Lower lobe of right lung (tissue), 2 donors: Measurements from ENCODE around the gene PGAM5. TPM values are rescaled to one million over a fixed set of nuclear protein-coding genes. Genes with fewer than 3 reads are reported as not detected.
A peak's percentile ranks its signal among the peaks of the same experiment; 100 is the strongest.

Source experiments
- ATAC-seq, 2 donors: fragments of 200-7000 bp; cut with Tn5 transposase; one replicate each; pipeline ENCODE4 v1.9.1; 2020 to 2022; ENCODE audit warnings: mild to moderate bottlenecking in 2 of 2, moderate library complexity in 2 of 2
- DNase-seq: peaks from one replicate; pipeline ENCODE4 v3.0.0-alpha.2; 2020
- H3K27ac ChIP-seq: fragments of 200-600 bp; one replicate; pipeline ENCODE4 v1.8.0; 2022
- H3K27me3 ChIP-seq: fragments of 200-600 bp; one replicate; pipeline ENCODE4 v1.8.0; 2022; ENCODE audit warnings: low read depth
- H3K36me3 ChIP-seq: fragments of 200-600 bp; one replicate; pipeline ENCODE4 v1.8.0; 2022; ENCODE audit warnings: mild to moderate bottlenecking
- H3K4me1 ChIP-seq: fragments of 200-600 bp; one replicate; pipeline ENCODE4 v1.8.0; 2022
- H3K4me3 ChIP-seq: fragments of 200-600 bp; one replicate; pipeline ENCODE4 v1.8.0; 2022; ENCODE audit warnings: mild to moderate bottlenecking
- H3K9me3 ChIP-seq: fragments of 200-600 bp; one replicate; pipeline ENCODE4 v1.8.0; 2022
- intact Hi-C: fragments of 100-400 bp; cut with DNase I; formaldehyde crosslinking; loops from one replicate; pipeline ENCODE4 v1.11.0; 2022
- total RNA-seq: library from RNA; stranded (reverse); fragmentation: NEBNext Ultra II Directional; extraction: Animal tissue kit (Norgen Biotek cat#: 25700); gene quantifications from one replicate; pipeline ENCODE4 v1.2.1, GENCODE V29; 2021
- TF ChIP-seq, protein P1 (sequence below): fragments of 200-600 bp; IDR thresholded peaks from one replicate; pipeline ENCODE4 v1.8.0; 2022; ENCODE audit warnings: antibody characterized with exemption, mild to moderate bottlenecking
- donor health status: DM: no; HTN: yes; CAD: no; lungs with severe emphysema.

PGAM5 gene
- total RNA-seq, 1 donor from 2014 or later: 21.7 TPM

GRCh38 chr12:132759359-132759758 is 48.7 kb downstream of the PGAM5 start:
- Histone ChIP-seq H3K36me3 (peaks cover 26% of the 10 kb centered on the region), H3K27me3 (no peaks in the 10 kb centered on the region), H3K4me3 (no peak overlapping the region), H3K9me3 (no peaks in the 10 kb centered on the region), H3K27ac (no peak overlapping the region), H3K4me1 (peaks cover 28% of the 10 kb centered on the region)
- intact Hi-C loops: no loop called here
- DNase-seq (no peak), ATAC-seq (no peak)
- TF ChIP-seq, protein P1, sequence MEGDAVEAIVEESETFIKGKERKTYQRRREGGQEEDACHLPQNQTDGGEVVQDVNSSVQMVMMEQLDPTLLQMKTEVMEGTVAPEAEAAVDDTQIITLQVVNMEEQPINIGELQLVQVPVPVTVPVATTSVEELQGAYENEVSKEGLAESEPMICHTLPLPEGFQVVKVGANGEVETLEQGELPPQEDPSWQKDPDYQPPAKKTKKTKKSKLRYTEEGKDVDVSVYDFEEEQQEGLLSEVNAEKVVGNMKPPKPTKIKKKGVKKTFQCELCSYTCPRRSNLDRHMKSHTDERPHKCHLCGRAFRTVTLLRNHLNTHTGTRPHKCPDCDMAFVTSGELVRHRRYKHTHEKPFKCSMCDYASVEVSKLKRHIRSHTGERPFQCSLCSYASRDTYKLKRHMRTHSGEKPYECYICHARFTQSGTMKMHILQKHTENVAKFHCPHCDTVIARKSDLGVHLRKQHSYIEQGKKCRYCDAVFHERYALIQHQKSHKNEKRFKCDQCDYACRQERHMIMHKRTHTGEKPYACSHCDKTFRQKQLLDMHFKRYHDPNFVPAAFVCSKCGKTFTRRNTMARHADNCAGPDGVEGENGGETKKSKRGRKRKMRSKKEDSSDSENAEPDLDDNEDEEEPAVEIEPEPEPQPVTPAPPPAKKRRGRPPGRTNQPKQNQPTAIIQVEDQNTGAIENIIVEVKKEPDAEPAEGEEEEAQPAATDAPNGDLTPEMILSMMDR: no peak

DNA sequence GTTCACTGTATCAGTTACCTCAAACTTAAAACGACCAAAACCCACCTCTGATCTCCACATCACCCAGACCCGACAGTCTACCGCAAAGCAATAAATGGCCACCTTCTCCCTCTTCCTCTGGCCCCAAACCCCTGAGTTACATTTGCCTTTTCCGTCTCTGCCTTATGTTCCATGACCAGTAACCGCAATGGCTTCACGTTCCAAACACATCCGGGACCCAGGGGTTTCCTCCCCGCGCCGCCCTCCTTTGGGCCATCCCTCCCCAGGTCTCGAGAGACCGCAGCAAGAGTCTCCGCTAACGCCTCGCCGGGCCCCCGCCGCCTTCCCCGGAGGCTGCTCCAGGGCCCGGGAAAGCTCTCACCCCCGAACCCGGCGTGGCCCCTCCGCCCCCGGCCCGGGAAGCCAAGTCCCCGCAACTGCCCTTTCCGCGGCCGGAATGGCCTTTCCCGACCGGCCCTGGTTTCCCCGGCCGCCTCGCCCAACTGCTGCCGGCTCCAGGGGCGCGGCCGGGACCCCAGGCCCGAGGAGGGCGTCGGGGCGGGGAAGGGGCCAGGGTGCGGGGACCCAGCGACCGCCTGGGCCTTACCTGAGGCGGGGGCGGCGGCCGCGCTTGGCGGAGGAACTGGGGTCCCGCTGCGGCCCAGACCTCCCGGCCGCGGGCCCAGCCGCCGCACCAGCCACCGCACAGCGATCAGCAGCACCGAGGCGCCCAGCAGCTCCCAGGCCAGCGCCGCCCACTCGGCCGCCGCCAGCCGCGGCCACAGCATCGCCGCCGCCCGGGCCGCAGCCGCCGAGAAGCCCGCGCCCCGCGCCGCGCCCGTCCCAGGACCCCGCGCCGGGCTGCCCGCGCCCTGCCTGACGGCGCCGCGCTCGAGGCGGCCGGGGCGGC is 50.6 kb downstream of the PGAM5 start, which contains the start of gene ANKLE2:
Gene ANKLE2 (minus strand): TSS at position 801 of the 889 bp plus-strand sequence. CDS start 34 bp downstream, at position 767.
- Histone ChIP-seq H3K27me3 (no peaks in the 10 kb centered on the region), H3K27ac (peak within 1 kb of the TSS; percentile 97), H3K9me3 (no peaks in the 10 kb centered on the region), H3K4me3 (peak within 1 kb of the TSS; percentile 86), H3K4me1 (peaks cover 33% of the 10 kb centered on the region), H3K36me3 (peaks cover 17% of the 10 kb centered on the region)
- ATAC-seq (peak; percentile 46 to 57), DNase-seq (peak; percentile 71)
- intact Hi-C loops: no loop called here
- TF ChIP-seq, protein P1: no peak

- Histone ChIP-seq H3K27me3 (no peaks in the 10 kb centered on the region), H3K36me3 (peaks cover 10% of the 10 kb centered on the region), H3K4me1 (peaks cover 41% of the 10 kb centered on the region), H3K9me3 (no peaks in the 10 kb centered on the region), H3K27ac (peak overlapping the region; percentile 97), H3K4me3 (peak overlapping the region; percentile 70)
- ATAC-seq (peak; percentile 93 to 96), DNase-seq (peak; percentile 91)
- intact Hi-C loops: no loop called here
- TF ChIP-seq, protein P1: peak; percentile 39
Observed at GRCh38 chr12:132761921-132762583, 51.4 kb downstream of the PGAM5 start.

DNA sequence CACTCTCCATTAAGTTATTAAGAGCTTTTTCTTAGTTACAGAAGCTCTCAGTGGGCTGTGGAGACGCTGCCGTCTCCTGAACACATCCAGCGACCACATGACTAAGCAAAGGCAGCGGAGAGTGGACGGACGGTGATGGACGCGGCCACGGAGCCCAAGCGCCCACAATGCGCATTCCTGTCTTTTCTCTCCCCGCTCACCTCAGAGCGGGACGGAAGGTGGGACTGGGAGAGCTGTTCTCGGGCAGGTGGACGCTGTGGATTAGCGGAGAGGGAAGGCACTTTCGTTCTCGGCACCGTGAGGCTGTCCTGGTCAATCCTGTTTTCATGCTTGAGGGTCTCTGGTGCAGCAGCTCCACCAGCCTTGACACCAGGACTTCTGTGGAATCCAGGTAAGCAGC is 53.6 kb downstream of the PGAM5 start:
- Histone ChIP-seq H3K9me3 (no peaks in the 10 kb centered on the region), H3K27ac (no peak overlapping the region), H3K36me3 (no peaks in the 10 kb centered on the region), H3K4me3 (no peak overlapping the region), H3K4me1 (peaks cover 58% of the 10 kb centered on the region), H3K27me3 (no peaks in the 10 kb centered on the region)
- ATAC-seq (no peak), DNase-seq (no peak)
- intact Hi-C loops: no loop called here
- TF ChIP-seq, protein P1: no peak

GRCh38 chr12:132765361-132765760 is 54.7 kb downstream of the PGAM5 start:
- TF ChIP-seq, protein P1: no peak
- intact Hi-C loops: no loop called here
- DNase-seq: no peak
- Histone ChIP-seq H3K27ac (no peak overlapping the region), H3K4me1 (peaks cover 54% of the 10 kb centered on the region), H3K36me3 (no peaks in the 10 kb centered on the region), H3K27me3 (no peaks in the 10 kb centered on the region), H3K4me3 (no peak overlapping the region), H3K9me3 (no peaks in the 10 kb centered on the region)
- no peak for ATAC-seq
